Liver (tissue), 9 donors: ENCODE results near the gene FAM168B. TPM values are rescaled to one million over a fixed set of nuclear protein-coding genes. Genes with fewer than 3 reads are reported as not detected.

Experiments
- DNase-seq: peaks from one replicate; pipeline ENCODE4 v3.0.0-alpha.2; 2017; ENCODE audit warnings: low spot score
- H3K27ac ChIP-seq, 2 donors: one replicate each; pipeline ENCODE4 v1.7.0; 2013; ENCODE audit warnings: inconsistent platforms in 2 of 2, low read length in 2 of 2, control low read depth in 1 of 2, low read depth in 1 of 2, mild to moderate bottlenecking in 1 of 2
- H3K27me3 ChIP-seq, 4 donors: one replicate each; pipeline versions ENCODE4 v1.6.1 to v1.7.0; 2013; ENCODE audit warnings: low read length in 3 of 4, inconsistent platforms in 1 of 4, mild to moderate bottlenecking in 1 of 4, moderate library complexity in 1 of 4; ENCODE audit not compliant: control insufficient read depth in 4 of 4, insufficient read depth in 4 of 4
- H3K36me3 ChIP-seq, 4 donors: one replicate each; pipeline versions ENCODE4 v1.6.1 to v1.7.0; 2013; ENCODE audit warnings: low read length in 3 of 4, mild to moderate bottlenecking in 3 of 4, low read depth in 1 of 4, moderate library complexity in 1 of 4; ENCODE audit not compliant: control insufficient read depth in 4 of 4, insufficient read depth in 3 of 4
- H3K4me1 ChIP-seq, 4 donors: one replicate each; pipeline versions ENCODE4 v1.6.1 to v1.7.0; 2013; ENCODE audit warnings: low read length in 3 of 4, mild to moderate bottlenecking in 3 of 4, moderate library complexity in 1 of 4; ENCODE audit not compliant: control insufficient read depth in 4 of 4, insufficient read depth in 4 of 4
- H3K4me3 ChIP-seq, 3 donors: one replicate each; pipeline versions ENCODE4 v1.6.1 to v1.7.0; 2013; ENCODE audit warnings: low read length in 3 of 3, control low read depth in 1 of 3, low read depth in 1 of 3, mild to moderate bottlenecking in 1 of 3
- H3K9ac ChIP-seq, 2 donors: one replicate each; pipeline ENCODE4 v1.7.0; 2013; ENCODE audit warnings: low read length in 2 of 2, mild to moderate bottlenecking in 2 of 2, moderate library complexity in 2 of 2, control low read depth in 1 of 2, low read depth in 1 of 2
- H3K9me3 ChIP-seq, 4 donors: one replicate each; pipeline versions ENCODE4 v1.6.1 to v1.7.0; 2013; ENCODE audit warnings: low read length in 3 of 4; ENCODE audit not compliant: control insufficient read depth in 4 of 4
- EGR1 ChIP-seq, 2 donors: IDR thresholded peaks; 2 replicates each; pipeline ENCODE4 v1.6.1; 2016 to 2018; ENCODE audit warnings: antibody characterized with exemption in 2 of 2, low read depth in 2 of 2
- FOXA1 ChIP-seq: IDR thresholded peaks from 2 replicates; pipeline ENCODE4 v1.6.1; 2016; ENCODE audit warnings: antibody characterized with exemption
- FOXA2 ChIP-seq: IDR thresholded peaks from 2 replicates; pipeline ENCODE4 v1.6.1; 2016; ENCODE audit warnings: antibody characterized with exemption
- HNF4A ChIP-seq, 2 donors: conservative IDR thresholded peaks; 2 replicates each; pipeline ENCODE4 v1.6.1; 2016; ENCODE audit warnings: antibody characterized with exemption in 2 of 2, mild to moderate bottlenecking in 2 of 2
- JUND ChIP-seq, 2 donors: IDR thresholded peaks; 2 replicates each; pipeline ENCODE4 v1.6.1; 2016; ENCODE audit warnings: antibody characterized with exemption in 2 of 2
- NR2F2 ChIP-seq: IDR thresholded peaks from 2 replicates; pipeline ENCODE4 v1.6.1; 2016; ENCODE audit warnings: antibody characterized with exemption
- RAD21 ChIP-seq, 2 donors: IDR thresholded peaks; 2 replicates each; pipeline ENCODE4 v1.6.1; 2016; ENCODE audit warnings: antibody characterized with exemption in 2 of 2, mild to moderate bottlenecking in 2 of 2
- RXRA ChIP-seq, 2 donors: IDR thresholded peaks; 2 replicates each; pipeline ENCODE4 v1.6.1; 2017 to 2018; ENCODE audit warnings: antibody characterized with exemption in 2 of 2, mild to moderate bottlenecking in 1 of 2
- SP1 ChIP-seq: IDR thresholded peaks from 2 replicates; pipeline ENCODE4 v1.6.1; 2018; ENCODE audit warnings: antibody characterized with exemption, mild to moderate bottlenecking
- TAF1 ChIP-seq: conservative IDR thresholded peaks from 2 replicates; pipeline ENCODE4 v1.6.1; 2016; ENCODE audit warnings: antibody characterized with exemption, mild to moderate bottlenecking
- WGBS: extraction: QIAGEN DNeasy Blood & Tissue Kit; methylation state at CpG from one replicate; pipeline ENCODE4 v1.1.7; 2013; 5-methylcytosine and 5-hydroxymethylcytosine counted together
- polyA plus RNA-seq, 2 donors: library from polyadenylated mRNA; stranded (reverse) in 1 of 2; unstranded in 1 of 2; fragments of 200-250 nt in 1 of 2; fragments of >200 nt in 1 of 2; fragmentation: Nextera tagmentation in 1 of 2; extraction: Ambion mirVana in 1 of 2; gene quantifications; one replicate each; pipeline versions ENCODE4 v1.2.1 to v1.2.3, GENCODE V29; 2013 to 2015
- total RNA-seq, 2 donors: library from RNA; depleted of rRNA; stranded (reverse); fragments of >200 nt; gene quantifications; one replicate each; pipeline ENCODE4 v1.2.3, GENCODE V29; 2014
- TF ChIP-seq, protein P1 (sequence below): IDR thresholded peaks from 2 replicates; pipeline ENCODE4 v1.6.1; 2016; ENCODE audit warnings: antibody characterized with exemption, mild to moderate bottlenecking
- TF ChIP-seq, protein P2 (sequence below): fragments of 150-350 bp; IDR thresholded peaks from 2 replicates; pipeline ENCODE4 v1.5.1; 2017; ENCODE audit warnings: improper control_type of control experiment, low read depth, low read length; ENCODE audit not compliant: missing input control
- TF ChIP-seq, protein P3 (sequence below): IDR thresholded peaks from 2 replicates; pipeline ENCODE4 v1.6.1; 2016; ENCODE audit warnings: antibody characterized with exemption
- TF ChIP-seq, protein P4 (sequence below): IDR thresholded peaks from 2 replicates; pipeline ENCODE4 v1.6.1; 2016; ENCODE audit warnings: antibody characterized with exemption
- donor health status: healthy.
- donor health status: healthy.
- donor health status: healthy.
- donor health status: healthy.
- donor health status: healthy.

The FAM168B gene
- total and polyA plus RNA-seq, 4 donors = 13.9 to 62.3 (median 30.8) TPM

DNA sequence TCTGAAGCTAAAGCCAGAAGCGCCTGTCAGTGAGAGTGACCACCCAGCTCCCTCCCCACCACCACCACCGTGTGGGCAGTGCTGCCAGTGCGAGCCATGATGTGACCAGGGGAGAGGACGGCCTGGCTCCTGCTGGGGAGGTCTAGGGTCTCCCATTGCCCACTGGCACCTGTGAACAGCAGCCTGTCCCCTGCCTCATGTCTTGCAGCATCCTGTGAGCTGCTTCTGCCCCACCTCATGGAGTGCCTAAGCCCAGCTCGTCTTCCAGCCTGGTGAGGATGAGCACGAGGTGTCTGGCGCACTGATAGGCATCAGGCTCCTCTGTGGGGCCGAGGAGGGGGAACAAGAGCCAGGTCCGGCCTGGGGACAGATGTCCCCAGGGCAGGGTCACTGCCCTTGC lies 61.4 kb downstream of the FAM168B start:
- Histone ChIP-seq H3K4me3 (no peak overlapping the region), H3K9me3 (peaks cover 0 to 4% (median 2%) of the 10 kb centered on the region in 4 donors), H3K27me3 (peaks cover 0 to 15% (median 2%) of the 10 kb centered on the region in 4 donors), H3K36me3 (no peaks in the 10 kb centered on the region), H3K4me1 (peaks cover 3 to 5% (median 5%) of the 10 kb centered on the region in 4 donors), H3K27ac (no peak overlapping the region), H3K9ac (no peak overlapping the region)
- 70% methylated on average over 9 of the region's 9 CpGs for WGBS
- DNase-seq = no peak
- TF ChIP-seq TAF1 (no peak), FOXA1 (no peak), RXRA (IDR thresholded peaks at IDR 0.05) (no peak), RAD21 (IDR thresholded peaks at IDR 0.05) (no peak)
- TF ChIP-seq, protein P1, sequence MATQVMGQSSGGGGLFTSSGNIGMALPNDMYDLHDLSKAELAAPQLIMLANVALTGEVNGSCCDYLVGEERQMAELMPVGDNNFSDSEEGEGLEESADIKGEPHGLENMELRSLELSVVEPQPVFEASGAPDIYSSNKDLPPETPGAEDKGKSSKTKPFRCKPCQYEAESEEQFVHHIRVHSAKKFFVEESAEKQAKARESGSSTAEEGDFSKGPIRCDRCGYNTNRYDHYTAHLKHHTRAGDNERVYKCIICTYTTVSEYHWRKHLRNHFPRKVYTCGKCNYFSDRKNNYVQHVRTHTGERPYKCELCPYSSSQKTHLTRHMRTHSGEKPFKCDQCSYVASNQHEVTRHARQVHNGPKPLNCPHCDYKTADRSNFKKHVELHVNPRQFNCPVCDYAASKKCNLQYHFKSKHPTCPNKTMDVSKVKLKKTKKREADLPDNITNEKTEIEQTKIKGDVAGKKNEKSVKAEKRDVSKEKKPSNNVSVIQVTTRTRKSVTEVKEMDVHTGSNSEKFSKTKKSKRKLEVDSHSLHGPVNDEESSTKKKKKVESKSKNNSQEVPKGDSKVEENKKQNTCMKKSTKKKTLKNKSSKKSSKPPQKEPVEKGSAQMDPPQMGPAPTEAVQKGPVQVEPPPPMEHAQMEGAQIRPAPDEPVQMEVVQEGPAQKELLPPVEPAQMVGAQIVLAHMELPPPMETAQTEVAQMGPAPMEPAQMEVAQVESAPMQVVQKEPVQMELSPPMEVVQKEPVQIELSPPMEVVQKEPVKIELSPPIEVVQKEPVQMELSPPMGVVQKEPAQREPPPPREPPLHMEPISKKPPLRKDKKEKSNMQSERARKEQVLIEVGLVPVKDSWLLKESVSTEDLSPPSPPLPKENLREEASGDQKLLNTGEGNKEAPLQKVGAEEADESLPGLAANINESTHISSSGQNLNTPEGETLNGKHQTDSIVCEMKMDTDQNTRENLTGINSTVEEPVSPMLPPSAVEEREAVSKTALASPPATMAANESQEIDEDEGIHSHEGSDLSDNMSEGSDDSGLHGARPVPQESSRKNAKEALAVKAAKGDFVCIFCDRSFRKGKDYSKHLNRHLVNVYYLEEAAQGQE = no peak
- TF ChIP-seq, protein P2, sequence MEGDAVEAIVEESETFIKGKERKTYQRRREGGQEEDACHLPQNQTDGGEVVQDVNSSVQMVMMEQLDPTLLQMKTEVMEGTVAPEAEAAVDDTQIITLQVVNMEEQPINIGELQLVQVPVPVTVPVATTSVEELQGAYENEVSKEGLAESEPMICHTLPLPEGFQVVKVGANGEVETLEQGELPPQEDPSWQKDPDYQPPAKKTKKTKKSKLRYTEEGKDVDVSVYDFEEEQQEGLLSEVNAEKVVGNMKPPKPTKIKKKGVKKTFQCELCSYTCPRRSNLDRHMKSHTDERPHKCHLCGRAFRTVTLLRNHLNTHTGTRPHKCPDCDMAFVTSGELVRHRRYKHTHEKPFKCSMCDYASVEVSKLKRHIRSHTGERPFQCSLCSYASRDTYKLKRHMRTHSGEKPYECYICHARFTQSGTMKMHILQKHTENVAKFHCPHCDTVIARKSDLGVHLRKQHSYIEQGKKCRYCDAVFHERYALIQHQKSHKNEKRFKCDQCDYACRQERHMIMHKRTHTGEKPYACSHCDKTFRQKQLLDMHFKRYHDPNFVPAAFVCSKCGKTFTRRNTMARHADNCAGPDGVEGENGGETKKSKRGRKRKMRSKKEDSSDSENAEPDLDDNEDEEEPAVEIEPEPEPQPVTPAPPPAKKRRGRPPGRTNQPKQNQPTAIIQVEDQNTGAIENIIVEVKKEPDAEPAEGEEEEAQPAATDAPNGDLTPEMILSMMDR = no peak
- TF ChIP-seq, protein P3, sequence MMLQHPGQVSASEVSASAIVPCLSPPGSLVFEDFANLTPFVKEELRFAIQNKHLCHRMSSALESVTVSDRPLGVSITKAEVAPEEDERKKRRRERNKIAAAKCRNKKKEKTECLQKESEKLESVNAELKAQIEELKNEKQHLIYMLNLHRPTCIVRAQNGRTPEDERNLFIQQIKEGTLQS = no peak

DNA sequence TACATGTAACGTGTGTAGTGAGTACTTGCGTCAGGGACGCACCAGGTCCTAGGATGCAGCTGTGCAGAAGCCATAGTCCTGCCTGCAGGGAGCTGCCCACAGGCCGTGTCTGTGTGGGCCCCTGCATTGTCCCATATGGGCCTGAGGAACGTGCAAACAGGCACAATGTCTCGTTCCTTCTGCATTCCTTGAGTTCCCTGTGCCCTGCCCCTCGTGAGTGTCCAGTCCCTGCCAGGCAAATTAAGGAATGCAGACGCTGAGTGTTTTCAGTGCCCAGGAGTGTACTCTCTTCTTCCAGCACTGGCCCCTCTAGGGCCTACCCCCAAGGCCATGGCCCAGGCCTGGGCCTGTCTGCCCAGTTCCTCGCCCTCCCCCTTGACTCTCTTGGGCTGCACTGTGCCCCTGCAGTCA lies 61.8 kb downstream of the FAM168B start:
- H3K27ac ChIP-seq = no peak overlapping the region
- H3K9ac ChIP-seq = no peak overlapping the region
- peaks cover 0 to 4% (median 2%) of the 10 kb centered on the region in 4 donors for H3K9me3 ChIP-seq
- no peak overlapping the region for H3K4me3 ChIP-seq
- no peak for TF ChIP-seq TAF1
- TF ChIP-seq, protein P4, sequence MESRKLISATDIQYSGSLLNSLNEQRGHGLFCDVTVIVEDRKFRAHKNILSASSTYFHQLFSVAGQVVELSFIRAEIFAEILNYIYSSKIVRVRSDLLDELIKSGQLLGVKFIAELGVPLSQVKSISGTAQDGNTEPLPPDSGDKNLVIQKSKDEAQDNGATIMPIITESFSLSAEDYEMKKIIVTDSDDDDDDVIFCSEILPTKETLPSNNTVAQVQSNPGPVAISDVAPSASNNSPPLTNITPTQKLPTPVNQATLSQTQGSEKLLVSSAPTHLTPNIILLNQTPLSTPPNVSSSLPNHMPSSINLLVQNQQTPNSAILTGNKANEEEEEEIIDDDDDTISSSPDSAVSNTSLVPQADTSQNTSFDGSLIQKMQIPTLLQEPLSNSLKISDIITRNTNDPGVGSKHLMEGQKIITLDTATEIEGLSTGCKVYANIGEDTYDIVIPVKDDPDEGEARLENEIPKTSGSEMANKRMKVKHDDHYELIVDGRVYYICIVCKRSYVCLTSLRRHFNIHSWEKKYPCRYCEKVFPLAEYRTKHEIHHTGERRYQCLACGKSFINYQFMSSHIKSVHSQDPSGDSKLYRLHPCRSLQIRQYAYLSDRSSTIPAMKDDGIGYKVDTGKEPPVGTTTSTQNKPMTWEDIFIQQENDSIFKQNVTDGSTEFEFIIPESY = no peak
- no peak for TF ChIP-seq NR2F2
- no peak for TF ChIP-seq RXRA (IDR thresholded peaks at IDR 0.05)
- no peak for TF ChIP-seq EGR1 (IDR thresholded peaks at IDR 0.05; ENCODE audit: low read depth in 2 of 2)
- no peak for TF ChIP-seq HNF4A (conservative IDR thresholded peaks at IDR 0.05)
- TF ChIP-seq FOXA1 = no peak
- no peak for TF ChIP-seq JUND (IDR thresholded peaks at IDR 0.05)
- TF ChIP-seq, protein P3 = no peak
- TF ChIP-seq SP1 = no peak
- TF ChIP-seq FOXA2 = no peak
- peaks cover 0 to 15% (median 2%) of the 10 kb centered on the region in 4 donors for H3K27me3 ChIP-seq
- peaks cover 3 to 5% (median 5%) of the 10 kb centered on the region in 4 donors for H3K4me1 ChIP-seq
- no peaks in the 10 kb centered on the region for H3K36me3 ChIP-seq
- DNase-seq = no peak
- 84% methylated on average over 9 of the region's 9 CpGs for whole genome bisulfite sequencing
